ENCODE results near the gene FBL. TPM values are rescaled to one million over a fixed set of nuclear protein-coding genes. Genes with fewer than 3 reads are reported as not detected.

Gene FBL
- total RNA-seq, 2 experiments from 2014 or later = 336 to 365 TPM

GRCh38 chr19:39858541-39858940 is 12.4 kb upstream of the FBL start:
- Histone ChIP-seq H3K4me3 (ENCODE audit: low read depth, low read length, poor library complexity, severe bottlenecking) (no peak overlapping the region), H2AFZ (ENCODE audit: low read length) (no peak overlapping the region), H3K79me2 (ENCODE audit: insufficient read depth, low read depth, low read length) (no peaks in the 10 kb centered on the region), H3K4me1 (ENCODE audit: insufficient read depth, low read length, poor library complexity, severe bottlenecking) (no peaks in the 10 kb centered on the region), H3K9me2 (ENCODE audit: insufficient read depth, low read length) (no peaks in the 10 kb centered on the region), H3K27ac (ENCODE audit: low read depth, low read length, poor library complexity, severe bottlenecking) (no peak overlapping the region), H3K36me3 (ENCODE audit: insufficient read depth, low read length) (no peaks in the 10 kb centered on the region), H3K9me3 (ENCODE audit: low read length) (no peaks in the 10 kb centered on the region; the same call in 1 of the 2 replicates), H3K4me2 (ENCODE audit: low read length) (no peak overlapping the region), H4K20me1 (ENCODE audit: insufficient read depth, low read length) (no peaks in the 10 kb centered on the region)
- no peak for DNase-seq (ENCODE audit: low spot score)
- TF ChIP-seq EZH2phosphoT487 (IDR thresholded peaks at IDR 0.05; ENCODE audit: borderline replicate concordance, low read depth, low read length) (no peak), CTCF (conservative IDR thresholded peaks at IDR 0.05; ENCODE audit: low read length) (no peak)
- POLR2A ChIA-PET = no interaction called here
- intact Hi-C loops (cut with micrococcal nuclease; ENCODE audit: unreplicated experiment) = no loop called here
- BruUV-seq (replicated peaks) = no TSS peak
- CTCF ChIA-PET (ENCODE audit: unreplicated experiment) = no interaction called here

GRCh38 chr19:39852882-39853281 is 6.7 kb upstream of the FBL start:
- CTCF ChIA-PET (ENCODE audit: unreplicated experiment) = no interaction called here
- Histone ChIP-seq H3K79me2 (ENCODE audit: insufficient read depth, low read depth, low read length) (no peaks in the 10 kb centered on the region), H3K9me2 (ENCODE audit: insufficient read depth, low read length) (no peaks in the 10 kb centered on the region), H3K4me2 (ENCODE audit: low read length) (no peak overlapping the region), H3K27ac (ENCODE audit: low read depth, low read length, poor library complexity, severe bottlenecking) (no peak overlapping the region), H4K20me1 (ENCODE audit: insufficient read depth, low read length) (no peaks in the 10 kb centered on the region), H3K9me3 (ENCODE audit: low read length) (no peaks in the 10 kb centered on the region; the same call in 1 of the 2 replicates), H2AFZ (ENCODE audit: low read length) (no peak overlapping the region), H3K36me3 (ENCODE audit: insufficient read depth, low read length) (no peaks in the 10 kb centered on the region), H3K4me3 (ENCODE audit: low read depth, low read length, poor library complexity, severe bottlenecking) (no peak overlapping the region), H3K4me1 (ENCODE audit: insufficient read depth, low read length, poor library complexity, severe bottlenecking) (no peaks in the 10 kb centered on the region)
- DNase-seq (ENCODE audit: low spot score) = no peak
- TF ChIP-seq EZH2phosphoT487 (IDR thresholded peaks at IDR 0.05; ENCODE audit: borderline replicate concordance, low read depth, low read length) (no peak), CTCF (conservative IDR thresholded peaks at IDR 0.05; ENCODE audit: low read length) (no peak)
- intact Hi-C loops (cut with micrococcal nuclease; ENCODE audit: unreplicated experiment) = no loop called here
- BruUV-seq (replicated peaks) = no TSS peak
- POLR2A ChIA-PET = no interaction called here

- no peaks in the 10 kb centered on the region for H3K36me3 ChIP-seq (ENCODE audit: insufficient read depth, low read length)
- H3K79me2 ChIP-seq (ENCODE audit: insufficient read depth, low read depth, low read length) = peaks cover 3% of the 10 kb centered on the region
- DNase-seq (ENCODE audit: low spot score) = no peak
- no peak overlapping the region for H2AFZ ChIP-seq (ENCODE audit: low read length)
- ChIA-PET POLR2A (no interaction called here), CTCF (ENCODE audit: unreplicated experiment) (no interaction called here)
- no peaks in the 10 kb centered on the region for H3K9me2 ChIP-seq (ENCODE audit: insufficient read depth, low read length)
- H3K4me2 ChIP-seq (ENCODE audit: low read length) = no peak overlapping the region
- H4K20me1 ChIP-seq (ENCODE audit: insufficient read depth, low read length) = no peaks in the 10 kb centered on the region
- peaks cover 8% of the 10 kb centered on the region for H3K4me1 ChIP-seq (ENCODE audit: insufficient read depth, low read length, poor library complexity, severe bottlenecking)
- H3K4me3 ChIP-seq (ENCODE audit: low read depth, low read length, poor library complexity, severe bottlenecking) = no peak overlapping the region
- intact Hi-C loops (cut with micrococcal nuclease; ENCODE audit: unreplicated experiment) = no loop called here
- no peaks in the 10 kb centered on the region for H3K9me3 ChIP-seq (ENCODE audit: low read length)
- TF ChIP-seq CTCF (conservative IDR thresholded peaks at IDR 0.05; ENCODE audit: low read length) = no peak
- TF ChIP-seq EZH2phosphoT487 (IDR thresholded peaks at IDR 0.05; ENCODE audit: borderline replicate concordance, low read depth, low read length) = no peak
- BruUV-seq (replicated peaks) = no TSS peak
- no peak overlapping the region for H3K27ac ChIP-seq (ENCODE audit: low read depth, low read length, poor library complexity, severe bottlenecking)
Observed at GRCh38 chr19:39850892-39851291, 4.7 kb upstream of the FBL start.
